ENCODE measurements around the gene PTPRM.

GRCh38 chr18:7596147-7596546, 29.0 kb downstream of the PTPRM start:
- TF ChIP-seq CTCF (IDR thresholded peaks at IDR 0.05; ENCODE audit: low read depth, low read length) (no peak), POLR2A (IDR thresholded peaks at IDR 0.05; ENCODE audit: extremely low read depth, insufficient read length) (no peak)
